Measurements from ENCODE around the gene ACSM6. TPM values are rescaled to one million over a fixed set of nuclear protein-coding genes. Genes with fewer than 3 reads are reported as not detected.

Gene ACSM6
- polyA plus RNA-seq, 12 donors: 0.11 TPM; not detected in 10

DNA sequence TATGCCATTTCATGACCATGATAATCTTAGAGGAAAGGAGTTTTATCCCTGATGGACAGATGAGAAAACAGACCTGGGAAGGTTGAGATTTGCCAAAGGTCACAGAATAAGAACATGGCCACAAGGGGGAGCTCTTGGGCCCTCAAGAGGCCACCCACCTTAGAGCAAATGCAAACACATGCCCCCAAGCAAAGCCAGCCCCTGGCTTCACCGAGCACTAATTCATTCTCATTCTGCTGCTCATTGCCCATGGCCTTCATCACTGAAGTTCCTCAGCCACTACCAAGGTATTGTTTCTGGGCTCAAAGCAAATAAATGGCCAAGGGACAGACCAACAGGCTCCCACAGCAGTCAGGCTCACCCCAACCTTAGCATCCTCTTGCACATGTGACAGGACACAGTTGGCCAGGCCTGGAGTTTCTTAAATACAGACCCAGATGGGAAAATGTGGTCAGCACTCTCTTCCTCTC, 52.6 kb downstream of the ACSM6 start:
- peak; percentile 54 for DNase-seq

DNA sequence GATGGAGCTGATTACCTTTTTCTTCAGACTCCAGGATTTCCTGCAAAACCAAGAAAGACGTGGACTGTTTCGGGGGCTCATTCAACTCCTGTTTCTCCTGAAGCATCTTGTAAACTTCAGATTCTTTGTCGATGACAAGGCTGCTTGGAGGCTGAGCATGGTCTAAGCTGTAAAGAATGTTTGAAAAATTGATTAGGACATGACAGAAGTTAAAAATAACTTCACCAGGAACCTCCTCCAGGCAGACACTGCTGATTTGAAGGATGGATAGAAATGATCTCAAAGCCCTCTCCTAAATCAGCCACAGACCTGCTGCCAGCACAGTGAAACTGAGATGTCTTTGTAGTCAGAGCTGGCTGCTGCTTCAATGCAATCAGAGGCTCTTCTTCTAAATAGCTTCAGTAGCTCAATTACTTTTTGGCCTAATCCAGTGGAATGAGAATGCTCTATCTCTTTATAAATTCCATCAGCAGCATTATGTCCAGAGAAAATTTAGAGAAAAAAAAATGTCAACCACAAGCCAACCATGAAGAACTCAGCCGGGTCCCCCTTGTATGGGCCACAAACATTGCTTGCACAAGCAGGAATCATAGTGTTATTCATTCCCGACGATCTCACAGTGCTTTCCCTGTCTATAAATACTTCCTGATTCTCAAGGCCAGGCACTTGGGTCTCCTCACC, 53.3 kb downstream of the ACSM6 start:
- DNase-seq: no peak

DNA sequence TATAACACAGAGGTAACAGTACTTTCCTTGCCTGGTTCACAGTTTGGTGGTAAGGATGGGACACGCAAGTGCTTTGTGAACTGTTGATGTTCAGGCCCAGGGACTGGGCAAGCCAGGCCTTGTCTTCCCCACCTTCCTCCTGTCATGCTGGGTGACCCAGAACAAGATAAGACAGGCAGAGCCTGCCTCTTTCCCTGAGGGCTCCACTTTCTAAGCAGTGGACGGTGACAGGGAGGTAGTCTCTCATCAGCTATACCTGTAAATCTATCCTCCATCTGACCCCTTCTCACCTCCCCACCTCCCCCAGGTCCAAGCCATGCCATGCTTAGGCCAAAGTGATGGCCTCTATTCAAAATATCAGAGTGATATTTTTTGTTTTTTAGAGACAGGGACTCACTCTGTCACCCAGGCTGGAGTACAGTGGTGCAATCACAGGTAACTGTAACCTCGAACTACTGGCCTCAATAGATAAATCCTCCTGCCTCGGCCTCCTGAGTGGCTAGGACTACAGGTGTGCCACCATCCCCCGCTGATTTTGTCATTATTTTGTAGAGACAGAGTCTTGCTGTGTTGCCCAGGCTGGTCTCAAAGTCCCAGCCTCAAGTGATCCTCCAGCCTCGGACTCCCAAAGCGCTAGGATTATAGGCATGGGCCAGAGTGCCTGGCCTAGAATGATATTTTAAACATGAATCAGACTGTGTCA, 54.0 kb downstream of the ACSM6 start:
- DNase-seq: no peak

- DNase-seq: no peak
Measured at GRCh38 chr10:95248989-95249388, 55.0 kb downstream of the ACSM6 start.

DNA sequence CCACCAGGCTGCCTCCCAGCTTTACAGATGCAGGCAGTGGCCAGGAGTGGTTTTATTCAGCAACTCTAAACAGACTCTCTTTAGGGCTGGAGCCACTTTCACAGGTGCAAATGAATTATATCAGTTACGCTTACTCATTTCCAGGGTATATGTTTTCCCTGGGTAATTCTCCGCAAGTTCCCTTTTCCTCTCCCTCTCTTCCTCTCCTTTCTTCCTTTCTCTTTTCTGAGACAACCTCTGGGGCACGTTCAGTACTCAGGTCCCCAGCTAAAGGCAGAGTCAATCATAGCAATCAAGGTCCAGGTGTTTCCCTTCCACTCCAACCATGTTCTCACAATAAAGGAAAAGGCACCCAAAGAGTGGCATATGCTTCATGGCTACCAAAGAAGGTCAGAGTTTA, 55.4 kb downstream of the ACSM6 start:
- no peak for DNase-seq

DNA sequence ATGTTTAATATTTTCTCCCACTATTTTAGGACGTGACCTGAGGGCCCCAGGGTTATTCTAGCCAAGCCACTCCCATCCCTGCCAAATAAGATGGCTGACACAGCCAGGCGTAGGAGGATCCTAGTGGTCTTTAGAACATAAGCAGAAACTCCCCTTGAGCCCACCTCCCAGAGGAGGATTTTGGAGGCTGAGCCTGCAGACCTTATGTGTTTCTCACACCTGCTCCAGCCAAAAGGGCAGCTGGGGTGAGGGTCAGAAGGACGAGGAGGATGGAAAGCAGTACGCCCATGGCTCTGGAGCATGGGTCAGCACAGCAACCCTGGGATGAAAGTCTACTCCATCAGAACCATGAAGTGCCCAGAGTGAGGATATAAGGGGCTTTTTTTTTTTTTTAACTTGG, 56.8 kb downstream of the ACSM6 start:
- DNase-seq: no peak

DNA sequence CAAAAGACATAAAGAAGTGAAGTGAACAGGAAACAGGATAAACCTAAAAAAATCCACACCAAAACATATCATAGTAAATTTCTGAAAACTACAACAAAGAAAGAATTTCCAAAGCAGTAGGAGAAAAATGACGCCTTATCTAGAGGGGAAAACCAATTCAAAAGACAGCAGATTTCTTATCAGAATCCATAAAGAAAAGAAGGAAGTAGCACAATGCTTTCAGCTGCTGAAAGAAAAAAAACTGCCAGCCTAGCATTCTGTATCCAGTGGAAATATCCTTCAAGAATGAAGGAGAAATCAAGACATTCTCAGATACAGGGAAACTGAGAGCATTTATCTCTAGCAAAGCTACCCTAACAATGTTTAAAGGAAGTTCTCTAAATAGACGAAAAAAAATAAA, 59.0 kb downstream of the ACSM6 start:
- no peak for DNase-seq

DNA sequence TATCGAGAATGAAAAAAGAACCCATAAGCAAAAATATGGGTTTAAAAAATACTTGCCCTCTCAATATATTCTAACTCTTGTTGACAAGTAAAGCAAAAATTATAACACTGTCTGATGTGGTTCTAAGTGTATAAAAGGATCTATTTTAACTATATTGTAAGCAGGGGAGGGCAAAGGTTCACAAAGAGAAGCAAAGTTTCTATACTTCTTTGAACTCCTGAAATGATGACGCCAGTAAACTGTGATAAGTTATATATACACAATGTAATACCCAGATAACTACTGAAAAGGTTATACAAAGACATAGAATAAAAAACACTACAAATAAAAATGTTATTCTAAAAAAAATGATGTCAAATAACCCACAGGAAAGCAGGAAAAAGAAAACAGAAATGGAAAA, 59.6 kb downstream of the ACSM6 start:
- no peak for DNase-seq

DNA sequence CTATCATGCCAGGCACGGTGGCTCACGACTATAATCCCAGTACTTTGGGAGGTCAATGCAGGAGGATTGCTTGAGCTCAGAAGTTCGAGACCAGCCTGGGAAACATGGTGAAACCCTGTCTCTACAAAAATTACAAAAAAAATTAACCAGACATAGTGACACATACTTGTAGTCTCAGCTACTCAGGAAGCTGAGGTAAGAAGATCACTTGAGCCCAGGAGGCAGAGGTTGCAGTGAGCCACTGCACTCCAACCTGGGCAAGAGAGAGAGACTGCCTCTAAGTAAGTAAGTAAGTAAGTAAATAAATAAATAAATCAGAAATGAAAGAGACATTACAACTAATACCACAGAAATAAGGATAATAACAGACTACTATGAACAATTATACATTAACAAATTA, 60.6 kb downstream of the ACSM6 start:
- DNase-seq: no peak

DNA sequence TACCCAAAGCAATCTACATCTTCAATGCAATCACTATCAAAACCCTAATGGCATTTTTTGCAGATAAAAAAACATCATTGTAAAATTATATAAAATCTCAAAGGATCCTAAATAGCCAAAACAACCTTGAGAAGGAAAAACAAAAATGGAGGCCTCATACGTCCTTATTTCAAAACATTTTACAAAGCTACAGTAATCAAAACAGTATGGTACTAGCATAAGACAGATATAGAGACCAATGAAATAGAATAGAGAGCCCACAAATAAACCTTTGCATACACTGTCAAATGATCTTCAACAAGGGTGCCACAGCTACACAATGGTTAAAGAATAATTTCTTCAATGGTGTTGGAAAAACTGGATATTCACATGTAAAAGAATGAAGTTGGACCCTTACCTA, 62.2 kb downstream of the ACSM6 start:
- no peak for DNase-seq

GRCh38 chr10:95257849-95258248, 63.8 kb downstream of the ACSM6 start:
- DNase-seq: no peak

- no peak for DNase-seq
Measured at GRCh38 chr10:95260397-95260881, 66.4 kb downstream of the ACSM6 start.

GRCh38 chr10:95260909-95261552, 67.0 kb downstream of the ACSM6 start:
- no peak for DNase-seq

DNA sequence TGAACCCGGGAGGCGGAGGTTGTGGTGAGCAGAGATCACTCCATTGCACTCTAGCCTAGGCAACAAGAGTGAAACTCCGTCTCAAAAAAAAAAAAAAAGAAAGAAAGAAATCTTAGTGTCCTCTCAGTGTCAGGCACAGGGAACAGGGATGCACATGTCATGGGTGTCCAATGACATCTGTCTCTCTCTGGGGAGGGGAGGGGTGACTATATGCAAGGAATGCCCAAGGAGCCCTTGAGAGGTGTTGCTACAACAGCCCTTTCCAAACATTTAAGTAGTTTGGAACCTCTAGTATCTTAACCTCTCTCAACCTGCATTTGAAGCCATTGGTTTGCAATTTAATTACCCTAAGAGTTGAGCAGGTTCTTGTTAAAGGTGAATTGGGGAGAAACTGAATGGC, 67.9 kb downstream of the ACSM6 start:
- DNase-seq: no peak

DNA sequence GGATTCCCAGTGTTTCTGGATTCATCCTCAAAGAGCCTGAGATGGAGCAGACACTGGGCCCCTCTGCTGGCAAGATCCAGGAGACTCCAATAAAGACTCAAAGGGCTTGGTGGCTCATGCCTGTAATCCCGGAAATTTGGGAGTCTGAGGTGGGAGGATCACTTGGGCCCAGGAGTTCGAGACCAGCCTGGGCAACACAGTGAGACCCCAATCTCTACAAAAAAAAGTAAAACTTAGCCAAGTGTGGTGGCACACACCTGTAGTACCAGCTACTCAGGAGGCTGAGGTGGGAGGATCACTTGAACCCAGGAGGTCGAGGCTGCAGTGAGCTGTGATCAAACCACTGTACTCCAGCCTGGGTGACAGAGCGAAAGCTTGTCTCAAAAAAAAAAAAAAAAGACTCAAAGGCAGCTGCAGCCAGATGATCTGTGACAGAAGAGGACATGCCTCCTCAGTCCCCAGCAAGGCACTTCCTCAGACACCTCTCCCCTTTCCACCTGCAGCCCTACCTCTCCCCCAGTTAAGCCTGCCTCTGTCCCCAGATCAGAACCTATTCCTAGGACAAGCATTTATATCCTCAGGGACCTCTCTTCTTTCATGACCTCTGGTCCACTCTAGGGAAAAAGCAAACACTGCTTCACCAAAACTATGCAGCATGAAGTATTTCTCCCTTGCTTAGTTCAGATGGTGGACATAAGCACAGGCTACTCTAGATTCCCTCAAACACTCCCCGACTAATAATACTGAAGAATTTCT, 68.9 kb downstream of the ACSM6 start:
- DNase-seq: no peak

- no peak for DNase-seq
Measured at GRCh38 chr10:95263864-95264226, 69.8 kb downstream of the ACSM6 start.

- no peak for DNase-seq
Measured at GRCh38 chr10:95264227-95265051, 70.4 kb downstream of the ACSM6 start.

- DNase-seq: no peak
Measured at GRCh38 chr10:95265572-95265971, 71.5 kb downstream of the ACSM6 start.

- DNase-seq: peak; percentile 19
Measured at GRCh38 chr10:95266674-95267095, 72.6 kb downstream of the ACSM6 start.

- DNase-seq: no peak
Measured at GRCh38 chr10:95267251-95267650, 73.2 kb downstream of the ACSM6 start.

GRCh38 chr10:95268438-95268837, 74.4 kb downstream of the ACSM6 start:
- no peak for DNase-seq
